ENCODE measurements around the gene HLA-DOA.

HLA-DOA gene

GRCh38 chr6:32975886-32976285, 33.5 kb downstream of the HLA-DOA start:
- Histone ChIP-seq H3K9ac (ENCODE audit: low read depth, low read length) (peak overlapping the region; percentile 90), H3K4me1 (ENCODE audit: control insufficient read depth, insufficient read depth, low read length) (peaks cover 22% of the 10 kb centered on the region), H3K27me3 (ENCODE audit: control insufficient read depth, insufficient read depth, low read length) (no peaks in the 10 kb centered on the region), H3K4me3 (ENCODE audit: low read length) (peak overlapping the region; percentile 89), H3K4me2 (ENCODE audit: low read length) (peak overlapping the region; percentile 90), H3K9me3 (replicated peaks; ENCODE audit: low read length) (no peaks in the 10 kb centered on the region), H3K36me3 (ENCODE audit: insufficient read depth, low read length) (peaks cover 92% of the 10 kb centered on the region)

- Histone ChIP-seq H3K4me2 (ENCODE audit: low read length) (peak overlapping the region; percentile 90), H3K36me3 (ENCODE audit: insufficient read depth, low read length) (peaks cover 81% of the 10 kb centered on the region), H3K9ac (ENCODE audit: low read depth, low read length) (peak overlapping the region; percentile 90), H3K4me1 (ENCODE audit: control insufficient read depth, insufficient read depth, low read length) (peaks cover 22% of the 10 kb centered on the region), H3K27me3 (ENCODE audit: control insufficient read depth, insufficient read depth, low read length) (no peaks in the 10 kb centered on the region), H3K9me3 (replicated peaks; ENCODE audit: low read length) (no peaks in the 10 kb centered on the region), H3K4me3 (ENCODE audit: low read length) (peak overlapping the region; percentile 89)
Observed at GRCh38 chr6:32974541-32975308, 34.7 kb downstream of the HLA-DOA start.

GRCh38 chr6:32974016-32974333, 35.4 kb downstream of the HLA-DOA start:
- peaks cover 25% of the 10 kb centered on the region for H3K4me1 ChIP-seq (ENCODE audit: control insufficient read depth, insufficient read depth, low read length)
- peak overlapping the region; percentile 90 for H3K4me2 ChIP-seq (ENCODE audit: low read length)
- H3K36me3 ChIP-seq (ENCODE audit: insufficient read depth, low read length): peaks cover 74% of the 10 kb centered on the region
- H3K9me3 ChIP-seq (replicated peaks; ENCODE audit: low read length): no peaks in the 10 kb centered on the region
- H3K9ac ChIP-seq (ENCODE audit: low read depth, low read length): peak overlapping the region; percentile 90
- H3K4me3 ChIP-seq (ENCODE audit: low read length): peak overlapping the region; percentile 89
- H3K27me3 ChIP-seq (ENCODE audit: control insufficient read depth, insufficient read depth, low read length): no peaks in the 10 kb centered on the region

GRCh38 chr6:32973144-32974015, 36.0 kb downstream of the HLA-DOA start:
- H3K4me1 ChIP-seq (ENCODE audit: control insufficient read depth, insufficient read depth, low read length): peaks cover 25% of the 10 kb centered on the region
- no peaks in the 10 kb centered on the region for H3K27me3 ChIP-seq (ENCODE audit: control insufficient read depth, insufficient read depth, low read length)
- peak overlapping the region; percentile 89 for H3K4me3 ChIP-seq (ENCODE audit: low read length)
- H3K36me3 ChIP-seq (ENCODE audit: insufficient read depth, low read length): peaks cover 68% of the 10 kb centered on the region
- peak overlapping the region; percentile 90 for H3K9ac ChIP-seq (ENCODE audit: low read depth, low read length)
- no peaks in the 10 kb centered on the region for H3K9me3 ChIP-seq (replicated peaks; ENCODE audit: low read length)
- peak overlapping the region; percentile 90 for H3K4me2 ChIP-seq (ENCODE audit: low read length)

- Histone ChIP-seq H3K9me3 (replicated peaks; ENCODE audit: low read length) (no peaks in the 10 kb centered on the region), H3K27me3 (ENCODE audit: control insufficient read depth, insufficient read depth, low read length) (no peaks in the 10 kb centered on the region), H3K36me3 (ENCODE audit: insufficient read depth, low read length) (peaks cover 60% of the 10 kb centered on the region), H3K4me3 (ENCODE audit: low read length) (peak overlapping the region; percentile 89), H3K4me2 (ENCODE audit: low read length) (peak overlapping the region; percentile 90), H3K9ac (ENCODE audit: low read depth, low read length) (peak overlapping the region; percentile 90), H3K4me1 (ENCODE audit: control insufficient read depth, insufficient read depth, low read length) (peaks cover 26% of the 10 kb centered on the region)
Observed at GRCh38 chr6:32972353-32973143, 36.8 kb downstream of the HLA-DOA start.

GRCh38 chr6:32971581-32972352, 37.6 kb downstream of the HLA-DOA start:
- no peaks in the 10 kb centered on the region for H3K27me3 ChIP-seq (ENCODE audit: control insufficient read depth, insufficient read depth, low read length)
- peak overlapping the region; percentile 90 for H3K4me2 ChIP-seq (ENCODE audit: low read length)
- H3K4me3 ChIP-seq (ENCODE audit: low read length): peak overlapping the region; percentile 89
- peaks cover 52% of the 10 kb centered on the region for H3K36me3 ChIP-seq (ENCODE audit: insufficient read depth, low read length)
- H3K9ac ChIP-seq (ENCODE audit: low read depth, low read length): peak overlapping the region; percentile 97
- H3K9me3 ChIP-seq (replicated peaks; ENCODE audit: low read length): no peaks in the 10 kb centered on the region
- H3K4me1 ChIP-seq (ENCODE audit: control insufficient read depth, insufficient read depth, low read length): peaks cover 28% of the 10 kb centered on the region

- H3K4me1 ChIP-seq (ENCODE audit: control insufficient read depth, insufficient read depth, low read length): peaks cover 25% of the 10 kb centered on the region
Observed at GRCh38 chr6:32971242-32971580, 38.2 kb downstream of the HLA-DOA start.

GRCh38 chr6:32970413-32971241, 38.8 kb downstream of the HLA-DOA start:
- Histone ChIP-seq H3K36me3 (ENCODE audit: insufficient read depth, low read length) (peaks cover 40% of the 10 kb centered on the region), H3K4me2 (ENCODE audit: low read length) (peak overlapping the region; percentile 87), H3K4me1 (ENCODE audit: control insufficient read depth, insufficient read depth, low read length) (peaks cover 19% of the 10 kb centered on the region), H3K9me3 (replicated peaks; ENCODE audit: low read length) (no peaks in the 10 kb centered on the region), H3K4me3 (ENCODE audit: low read length) (peak overlapping the region; percentile 75), H3K9ac (ENCODE audit: low read depth, low read length) (peak overlapping the region; percentile 97), H3K27me3 (ENCODE audit: control insufficient read depth, insufficient read depth, low read length) (no peaks in the 10 kb centered on the region)

More at GRCh38 chr6:32971242-32971580, 38.2 kb downstream of the HLA-DOA start:
- peak overlapping the region; percentile 97 for H3K9ac ChIP-seq (ENCODE audit: low read depth, low read length)
- no peaks in the 10 kb centered on the region for H3K27me3 ChIP-seq (ENCODE audit: control insufficient read depth, insufficient read depth, low read length)
- H3K4me2 ChIP-seq (ENCODE audit: low read length): peak overlapping the region; percentile 84
- no peaks in the 10 kb centered on the region for H3K9me3 ChIP-seq (replicated peaks; ENCODE audit: low read length)
- H3K4me3 ChIP-seq (ENCODE audit: low read length): peak overlapping the region; percentile 75
- peaks cover 46% of the 10 kb centered on the region for H3K36me3 ChIP-seq (ENCODE audit: insufficient read depth, low read length)

GRCh38 chr6:32969685-32970412, 39.5 kb downstream of the HLA-DOA start:
- Histone ChIP-seq H3K36me3 (ENCODE audit: insufficient read depth, low read length) (peaks cover 33% of the 10 kb centered on the region), H3K9me3 (replicated peaks; ENCODE audit: low read length) (no peaks in the 10 kb centered on the region), H3K27me3 (ENCODE audit: control insufficient read depth, insufficient read depth, low read length) (no peaks in the 10 kb centered on the region), H3K9ac (ENCODE audit: low read depth, low read length) (peak overlapping the region; percentile 97), H3K4me2 (ENCODE audit: low read length) (peak overlapping the region; percentile 87), H3K4me3 (ENCODE audit: low read length) (peak overlapping the region; percentile 75), H3K4me1 (ENCODE audit: control insufficient read depth, insufficient read depth, low read length) (peaks cover 14% of the 10 kb centered on the region)

Measured in skeletal muscle satellite cell (primary cell).